GM18907 (cell line): ENCODE data around the gene SUMF1.

Experiments
- ATAC-seq: cut with Tn5 transposase; IDR thresholded peaks from one replicate; pipeline ENCODE4 v1.9.1; 2021; ENCODE audit warnings: mild to moderate bottlenecking, moderate library complexity; ENCODE audit not compliant: unreplicated experiment

The SUMF1 gene

GRCh38 chr3:4466741-4467521 is at the start of gene SUMF1:
SUMF1 (minus strand) TSS chr3:4467269; CDS start chr3:4467245, 24 bp downstream.
- ATAC-seq = peak; percentile 100

DNA sequence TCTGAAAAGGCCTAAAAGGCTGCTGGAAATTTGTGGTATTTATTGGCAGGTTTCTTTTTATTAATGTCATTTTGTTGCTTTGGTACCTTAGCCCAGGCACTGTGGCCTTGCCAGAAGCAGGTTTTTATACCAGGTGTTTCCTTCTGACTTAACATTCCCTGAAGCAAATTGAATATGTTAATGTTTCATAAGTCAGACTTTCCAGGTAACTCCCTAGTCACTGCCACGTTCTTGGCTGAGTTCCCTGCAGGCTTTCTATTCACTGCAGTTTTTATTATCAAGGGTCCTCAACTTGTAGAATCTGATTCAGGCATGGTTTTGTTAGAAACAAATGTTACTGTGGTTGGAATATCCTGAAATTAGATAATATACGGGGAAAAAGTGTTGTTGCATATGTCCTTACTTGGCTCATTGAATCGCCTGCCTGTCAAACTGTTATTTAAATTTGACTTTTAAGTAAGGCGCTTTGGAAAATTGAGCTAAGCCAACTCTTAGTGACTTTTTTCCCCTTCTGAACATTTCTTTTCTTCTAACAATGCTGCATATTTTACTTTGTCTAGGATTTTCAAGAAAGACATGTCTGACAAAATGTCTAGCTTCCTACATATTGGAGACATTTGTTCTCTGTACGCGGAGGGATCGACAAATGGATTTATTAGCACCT is 49.0 kb upstream of the SUMF1 start:
- no peak for ATAC-seq

- ATAC-seq = no peak
Measured at GRCh38 chr3:4514916-4515315, 47.8 kb upstream of the SUMF1 start.

- no peak for ATAC-seq
Measured at GRCh38 chr3:4514321-4514720, 47.3 kb upstream of the SUMF1 start.

- no peak for ATAC-seq
Measured at GRCh38 chr3:4512895-4513616, 46.0 kb upstream of the SUMF1 start.

- ATAC-seq = no peak
Measured at GRCh38 chr3:4511491-4512262, 44.6 kb upstream of the SUMF1 start.

DNA sequence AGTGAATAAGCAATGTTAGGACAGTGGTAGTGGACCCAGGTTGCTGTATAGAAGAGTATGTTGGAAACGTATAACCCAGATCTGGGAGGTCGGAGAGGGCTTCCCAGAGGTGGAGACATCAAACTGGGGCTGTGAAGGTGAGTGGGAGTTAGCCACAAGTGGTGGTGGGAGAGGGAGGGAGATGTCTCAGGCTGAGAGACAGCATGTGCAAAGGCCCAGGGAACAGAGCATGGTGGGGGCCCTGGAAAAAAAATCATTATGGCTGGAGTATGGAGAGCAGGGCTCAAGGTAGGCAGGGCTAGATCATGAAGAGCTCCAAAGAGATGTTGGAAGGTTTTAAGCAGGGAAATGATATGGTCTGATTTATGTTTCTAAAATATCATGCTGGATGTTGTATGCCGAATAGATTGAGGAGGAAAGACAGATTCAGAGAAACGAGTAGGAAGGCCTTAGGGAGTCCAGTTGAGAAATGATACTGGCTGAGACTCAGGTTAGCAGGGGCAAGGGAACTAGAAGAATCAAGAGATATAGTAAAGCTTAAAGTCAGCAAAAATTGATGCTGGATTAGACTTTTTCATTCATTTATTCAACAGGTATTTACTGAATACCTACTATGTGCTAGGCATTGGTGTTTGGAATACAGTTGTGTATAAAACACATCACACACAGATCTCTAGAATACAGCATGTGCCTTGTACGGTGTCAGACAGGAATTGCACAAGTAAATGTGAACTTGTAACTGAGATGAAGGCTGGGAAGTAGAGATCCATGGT is 43.1 kb upstream of the SUMF1 start:
- ATAC-seq = no peak

DNA sequence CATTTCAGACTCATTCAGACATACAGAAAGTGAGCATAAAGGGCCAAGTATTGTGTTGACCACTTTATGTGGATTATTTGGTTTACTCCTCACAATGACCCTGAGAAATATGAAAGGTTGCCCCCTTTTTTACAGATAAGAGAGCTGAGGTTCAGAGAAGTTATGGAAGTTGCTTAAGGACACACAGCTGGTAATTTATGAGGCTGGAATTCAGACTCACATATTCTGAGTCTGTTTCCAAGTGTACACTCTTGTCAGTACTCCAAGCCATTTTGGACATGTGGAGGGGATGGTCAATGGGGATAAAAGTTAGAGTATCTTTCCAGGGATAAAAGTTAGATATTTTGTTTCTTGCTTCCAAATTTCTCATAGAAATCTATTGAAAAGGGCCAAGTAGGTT is 42.0 kb upstream of the SUMF1 start:
- no peak for ATAC-seq

- ATAC-seq = peak; percentile 84
Measured at GRCh38 chr3:4508048-4508981, 41.2 kb upstream of the SUMF1 start.

DNA sequence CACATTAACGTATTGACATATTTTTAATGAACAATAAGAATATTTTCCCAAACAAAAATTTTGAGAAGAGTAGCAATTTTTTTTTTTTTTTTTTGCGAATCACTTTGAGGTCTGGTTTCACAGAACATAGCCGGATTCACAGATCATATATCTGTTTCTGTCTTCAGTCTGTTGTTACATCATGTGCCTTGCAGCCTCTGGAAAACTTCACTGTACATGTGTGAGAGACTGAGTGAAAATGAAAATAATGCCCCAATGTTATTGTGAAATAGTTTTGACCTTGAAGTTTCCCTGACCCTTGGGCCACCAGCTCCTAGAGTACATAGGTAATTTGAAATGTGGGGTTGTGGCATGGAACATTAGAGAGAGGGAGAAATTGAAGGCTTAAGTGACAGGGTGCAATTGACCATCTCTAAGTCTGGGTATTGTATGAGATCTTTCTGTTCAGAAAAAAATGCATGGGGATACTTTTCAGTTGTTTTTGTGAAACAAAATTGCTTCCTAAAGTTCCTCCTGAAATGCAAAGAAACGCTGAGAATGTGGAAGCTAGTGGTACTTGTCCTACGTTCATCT is 40.0 kb upstream of the SUMF1 start:
- no peak for ATAC-seq

GRCh38 chr3:4506559-4507023 is 39.5 kb upstream of the SUMF1 start:
- ATAC-seq = no peak

DNA sequence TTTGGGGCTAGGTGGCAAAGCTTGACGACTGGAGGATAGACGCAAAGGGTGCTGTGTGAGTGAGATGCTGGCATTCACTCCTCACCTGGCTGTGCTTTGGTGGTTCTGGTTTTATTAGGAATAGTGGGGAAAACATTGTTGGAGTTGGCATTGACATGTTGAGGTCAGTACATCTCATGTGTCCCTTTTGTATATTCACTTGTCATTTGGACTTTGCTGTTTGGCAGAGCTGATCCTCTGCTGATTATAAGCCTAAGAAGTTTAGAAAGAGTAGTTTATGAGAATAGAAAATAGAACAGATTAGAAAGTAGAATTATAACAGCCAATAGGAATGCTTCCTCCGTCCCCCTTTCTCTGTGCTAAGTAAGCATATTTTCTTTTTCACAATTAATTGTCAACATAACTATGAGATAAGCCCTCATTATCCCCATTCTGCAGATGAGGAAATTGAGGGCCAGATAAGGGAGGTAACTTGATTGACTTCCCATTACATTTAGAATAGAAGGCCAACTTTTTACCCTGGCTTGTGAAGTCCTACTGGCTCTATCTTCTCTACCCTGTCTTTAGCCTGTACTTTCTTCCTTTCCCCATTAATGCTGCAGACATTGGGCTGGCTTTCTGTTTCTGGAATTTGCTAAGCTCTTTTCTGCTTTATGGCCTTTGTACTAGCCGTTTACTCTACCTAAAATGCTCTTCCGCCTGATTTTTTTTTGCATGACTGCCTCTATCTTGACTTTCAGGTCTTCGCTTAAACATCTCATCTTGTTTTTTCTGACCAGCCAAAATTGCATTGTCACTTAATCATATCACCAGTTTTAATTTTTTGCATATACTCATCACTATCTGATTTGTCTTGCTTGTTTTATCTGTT is 38.9 kb upstream of the SUMF1 start:
- no peak for ATAC-seq

GRCh38 chr3:4504340-4505261 is 37.5 kb upstream of the SUMF1 start:
- no peak for ATAC-seq

DNA sequence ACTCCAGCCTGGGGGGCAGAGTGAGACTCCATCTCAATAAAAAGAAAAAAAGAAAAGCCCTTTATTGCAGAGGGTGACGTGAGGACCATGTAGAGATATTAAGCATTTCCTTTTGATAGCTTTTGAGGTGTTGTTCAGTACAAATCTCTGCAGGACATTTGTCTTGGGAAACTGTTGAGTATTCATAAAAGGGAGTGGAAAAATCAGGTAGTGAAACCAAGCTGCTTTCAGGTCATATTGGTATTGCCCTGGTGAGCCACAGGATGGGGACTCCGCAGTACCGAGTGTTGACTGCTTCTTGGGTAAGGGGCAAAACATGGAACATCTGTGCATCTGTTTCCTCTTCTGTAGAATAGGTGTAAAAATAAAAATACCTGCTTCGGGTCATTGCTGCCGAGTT is 36.0 kb upstream of the SUMF1 start:
- ATAC-seq = peak; percentile 60

DNA sequence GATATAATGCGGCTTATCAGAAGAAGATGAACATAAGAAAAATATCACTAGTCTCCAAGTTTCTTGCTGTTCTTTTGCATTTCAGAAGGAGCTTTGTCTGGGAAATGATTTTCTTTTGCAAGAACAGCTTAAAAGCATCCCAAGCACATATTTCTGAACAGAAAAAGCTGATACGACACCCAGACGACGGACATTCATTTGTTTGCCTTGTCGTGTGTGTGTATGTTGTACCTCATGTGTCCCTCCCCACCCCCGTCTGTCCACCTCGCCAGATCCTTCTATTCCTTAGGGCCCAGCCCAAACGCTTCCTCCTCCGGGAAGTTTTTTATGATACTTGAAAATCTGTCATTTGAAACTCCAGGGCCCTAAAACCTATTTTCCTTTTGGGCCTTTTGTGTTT is 34.9 kb upstream of the SUMF1 start:
- no peak for ATAC-seq

- no peak for ATAC-seq
Measured at GRCh38 chr3:4501437-4501836, 34.4 kb upstream of the SUMF1 start.

- ATAC-seq = no peak
Measured at GRCh38 chr3:4498446-4498845, 31.4 kb upstream of the SUMF1 start.
